ENCODE data around the gene RMC1.

Gene RMC1

DNA sequence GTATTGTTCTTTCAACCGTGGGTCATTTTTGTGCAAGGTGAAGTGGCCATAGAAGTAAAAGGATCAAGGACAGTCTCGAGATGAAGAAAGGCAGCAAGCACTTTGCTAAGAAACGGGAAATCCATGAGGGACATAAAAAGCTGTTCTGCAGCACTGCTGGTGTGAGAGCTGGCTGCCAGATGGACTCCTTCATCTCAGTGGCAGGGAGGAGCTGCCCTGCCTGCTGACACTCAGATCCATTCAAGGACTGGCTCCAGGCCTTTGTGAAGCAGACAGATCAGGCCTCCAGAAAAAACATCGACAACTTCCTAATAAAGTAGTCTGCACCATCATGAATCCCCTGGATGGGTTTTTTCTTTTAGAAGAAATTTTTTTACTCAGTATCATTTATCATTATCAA, 29.5 kb downstream of the RMC1 start:
- DNase-seq (ENCODE audit: low read depth, low spot score) = no peak
- Histone ChIP-seq H3K9me3 (ENCODE audit: control insufficient read depth, insufficient read depth, low read length) (no peaks in the 10 kb centered on the region), H3K4me1 (ENCODE audit: control insufficient read depth, insufficient read depth, low read length) (no peaks in the 10 kb centered on the region), H3K27ac (ENCODE audit: low read length) (no peak overlapping the region), H3K27me3 (ENCODE audit: control insufficient read depth, insufficient read depth, low read length) (no peaks in the 10 kb centered on the region), H3K4me3 (ENCODE audit: low read length) (no peak overlapping the region), H3K36me3 (ENCODE audit: control insufficient read depth, insufficient read depth, low read length) (peaks cover 45% of the 10 kb centered on the region; the same call in 1 of the 2 replicates)
- no CpG with 5 or more reads among the region's 4 CpGs for WGBS (ENCODE audit: insufficient coverage, insufficient read length)

DNA sequence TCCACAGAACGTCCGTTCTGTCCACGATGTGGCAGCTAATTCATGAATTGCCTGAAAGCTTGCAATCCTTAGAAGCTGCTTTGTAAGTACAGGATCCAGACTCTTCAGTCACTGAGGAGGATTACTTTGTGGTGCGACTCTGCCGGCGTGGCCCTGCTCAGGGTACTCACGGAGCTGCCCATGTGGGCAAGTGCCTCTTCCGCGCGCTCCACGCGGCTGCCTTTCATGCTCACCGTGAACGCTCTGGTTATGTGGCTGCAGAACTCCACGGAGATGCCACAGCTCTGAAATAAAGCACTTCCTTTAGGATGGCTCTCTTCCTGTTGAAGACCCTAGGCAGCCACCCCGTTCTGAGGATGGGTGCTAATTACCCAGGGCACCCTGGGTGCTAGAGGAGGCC, 31.0 kb downstream of the RMC1 start:
- H3K27ac ChIP-seq (ENCODE audit: low read length) = no peak overlapping the region
- H3K9me3 ChIP-seq (ENCODE audit: control insufficient read depth, insufficient read depth, low read length) = no peaks in the 10 kb centered on the region
- no peak overlapping the region for H3K4me3 ChIP-seq (ENCODE audit: low read length)
- H3K27me3 ChIP-seq (ENCODE audit: control insufficient read depth, insufficient read depth, low read length) = no peaks in the 10 kb centered on the region
- WGBS (ENCODE audit: insufficient coverage, insufficient read length) = no CpG with 5 or more reads among the region's 16 CpGs
- DNase-seq (ENCODE audit: low read depth, low spot score) = no peak
- no peaks in the 10 kb centered on the region for H3K4me1 ChIP-seq (ENCODE audit: control insufficient read depth, insufficient read depth, low read length)
- peaks cover 51% of the 10 kb centered on the region; the same call in 1 of the 2 replicates for H3K36me3 ChIP-seq (ENCODE audit: control insufficient read depth, insufficient read depth, low read length)

- H3K27me3 ChIP-seq (ENCODE audit: control insufficient read depth, insufficient read depth, low read length) = no peaks in the 10 kb centered on the region
- DNase-seq (ENCODE audit: low read depth, low spot score) = no peak
- H3K27ac ChIP-seq (ENCODE audit: low read length) = no peak overlapping the region
- H3K9me3 ChIP-seq (ENCODE audit: control insufficient read depth, insufficient read depth, low read length) = no peaks in the 10 kb centered on the region
- no CpG with 5 or more reads among the region's 5 CpGs for WGBS (ENCODE audit: insufficient coverage, insufficient read length)
- no peaks in the 10 kb centered on the region for H3K4me1 ChIP-seq (ENCODE audit: control insufficient read depth, insufficient read depth, low read length)
- H3K36me3 ChIP-seq (ENCODE audit: control insufficient read depth, insufficient read depth, low read length) = peaks cover 50% of the 10 kb centered on the region
- no peak overlapping the region for H3K4me3 ChIP-seq (ENCODE audit: low read length)
Measured at GRCh38 chr18:23536204-23536603, 32.9 kb downstream of the RMC1 start.

- no peak overlapping the region for H3K27ac ChIP-seq (ENCODE audit: low read length)
- peaks cover 54% of the 10 kb centered on the region for H3K36me3 ChIP-seq (ENCODE audit: control insufficient read depth, insufficient read depth, low read length)
- no peak for DNase-seq (ENCODE audit: low read depth, low spot score)
- H3K27me3 ChIP-seq (ENCODE audit: control insufficient read depth, insufficient read depth, low read length) = no peaks in the 10 kb centered on the region
- H3K9me3 ChIP-seq (ENCODE audit: control insufficient read depth, insufficient read depth, low read length) = no peaks in the 10 kb centered on the region
- no CpG with 5 or more reads among the region's 7 CpGs for WGBS (ENCODE audit: insufficient coverage, insufficient read length)
- no peak overlapping the region for H3K4me3 ChIP-seq (ENCODE audit: low read length)
- H3K4me1 ChIP-seq (ENCODE audit: control insufficient read depth, insufficient read depth, low read length) = no peaks in the 10 kb centered on the region
Measured at GRCh38 chr18:23537274-23537673, 34.0 kb downstream of the RMC1 start.

DNA sequence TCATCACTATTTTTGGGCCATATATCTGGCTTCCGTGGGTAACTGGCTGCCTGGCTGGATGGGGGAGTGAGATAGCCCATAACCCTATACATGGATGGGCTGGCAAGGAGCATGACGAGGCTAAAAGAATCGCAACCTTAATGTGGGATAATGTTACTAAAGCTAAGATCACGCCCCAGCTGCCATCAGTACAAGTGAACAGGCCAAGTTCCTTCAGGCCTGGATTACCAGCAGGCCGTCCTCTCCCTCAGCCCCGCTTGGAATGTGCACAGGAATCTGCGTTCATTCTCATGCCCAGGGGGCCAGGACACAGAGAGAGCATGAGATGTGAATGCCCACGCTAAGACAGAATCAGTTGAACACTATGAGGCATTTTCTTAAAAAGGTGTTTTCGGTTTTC, 34.7 kb downstream of the RMC1 start:
- Histone ChIP-seq H3K27me3 (ENCODE audit: control insufficient read depth, insufficient read depth, low read length) (no peaks in the 10 kb centered on the region), H3K36me3 (ENCODE audit: control insufficient read depth, insufficient read depth, low read length) (peaks cover 52% of the 10 kb centered on the region), H3K27ac (ENCODE audit: low read length) (no peak overlapping the region), H3K4me3 (ENCODE audit: low read length) (no peak overlapping the region), H3K4me1 (ENCODE audit: control insufficient read depth, insufficient read depth, low read length) (no peaks in the 10 kb centered on the region), H3K9me3 (ENCODE audit: control insufficient read depth, insufficient read depth, low read length) (no peaks in the 10 kb centered on the region)
- no peak for DNase-seq (ENCODE audit: low read depth, low spot score)
- WGBS (ENCODE audit: insufficient coverage, insufficient read length) = no CpG with 5 or more reads among the region's 9 CpGs

GRCh38 chr18:23538870-23539269, 35.6 kb downstream of the RMC1 start:
- Histone ChIP-seq H3K9me3 (ENCODE audit: control insufficient read depth, insufficient read depth, low read length) (no peaks in the 10 kb centered on the region), H3K36me3 (ENCODE audit: control insufficient read depth, insufficient read depth, low read length) (peaks cover 55% of the 10 kb centered on the region), H3K27me3 (ENCODE audit: control insufficient read depth, insufficient read depth, low read length) (no peaks in the 10 kb centered on the region), H3K4me1 (ENCODE audit: control insufficient read depth, insufficient read depth, low read length) (no peaks in the 10 kb centered on the region), H3K27ac (ENCODE audit: low read length) (no peak overlapping the region), H3K4me3 (ENCODE audit: low read length) (no peak overlapping the region)
- DNase-seq (ENCODE audit: low read depth, low spot score) = no peak
- no CpG with 5 or more reads among the region's 6 CpGs for WGBS (ENCODE audit: insufficient coverage, insufficient read length)

DNA sequence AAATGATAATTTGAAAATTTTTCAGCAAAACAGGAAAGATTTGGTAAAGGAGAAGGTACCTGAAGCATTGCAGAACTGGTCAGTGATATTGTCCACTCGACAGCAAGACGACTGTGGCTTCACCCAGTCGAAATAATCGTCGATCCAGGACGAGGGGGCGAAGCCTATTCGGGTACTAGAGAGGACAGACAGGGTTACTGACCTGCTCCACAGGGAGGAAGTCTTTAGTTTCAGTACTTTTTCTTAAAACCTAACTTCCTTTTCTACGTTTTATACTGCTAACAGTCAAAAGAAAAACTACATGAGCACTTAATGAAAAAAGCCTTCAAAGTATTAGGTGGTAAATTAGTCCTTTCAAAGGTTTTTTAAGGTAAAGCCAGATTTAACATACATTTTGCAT, 36.0 kb downstream of the RMC1 start:
- no peak overlapping the region for H3K4me3 ChIP-seq (ENCODE audit: low read length)
- WGBS (ENCODE audit: insufficient coverage, insufficient read length) = no CpG with 5 or more reads among the region's 9 CpGs
- DNase-seq (ENCODE audit: low read depth, low spot score) = no peak
- no peak overlapping the region for H3K27ac ChIP-seq (ENCODE audit: low read length)
- no peaks in the 10 kb centered on the region for H3K9me3 ChIP-seq (ENCODE audit: control insufficient read depth, insufficient read depth, low read length)
- H3K36me3 ChIP-seq (ENCODE audit: control insufficient read depth, insufficient read depth, low read length) = peaks cover 55% of the 10 kb centered on the region
- no peaks in the 10 kb centered on the region for H3K4me1 ChIP-seq (ENCODE audit: control insufficient read depth, insufficient read depth, low read length)
- no peaks in the 10 kb centered on the region for H3K27me3 ChIP-seq (ENCODE audit: control insufficient read depth, insufficient read depth, low read length)

DNA sequence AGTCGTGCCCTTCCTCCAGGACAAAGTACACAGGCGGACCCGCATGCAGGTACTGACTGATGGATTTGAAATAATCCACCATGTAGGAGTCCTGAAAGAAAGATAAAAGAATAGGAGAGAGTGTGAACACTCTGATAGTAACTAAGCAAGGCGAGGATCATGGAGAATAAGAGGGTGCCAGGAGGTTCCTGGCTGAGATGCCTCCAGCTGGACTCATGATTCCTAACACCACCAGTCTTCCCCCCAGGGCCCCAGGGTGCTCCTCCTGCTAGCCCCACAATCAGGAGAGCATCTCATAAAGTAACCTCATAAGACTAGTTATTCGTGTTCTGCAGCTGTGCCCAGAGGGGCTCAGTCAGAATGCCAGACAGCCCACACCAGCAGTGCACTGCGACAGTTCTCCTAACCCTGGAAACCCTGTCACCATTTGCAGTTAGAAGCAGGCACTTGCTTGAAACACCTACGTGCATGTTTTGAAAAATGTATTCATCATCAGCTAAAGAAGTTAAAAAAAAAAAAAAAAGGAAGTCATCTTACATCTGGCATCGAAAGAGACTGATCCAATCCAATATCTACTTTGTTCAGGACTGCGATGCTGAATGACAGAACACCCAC, 36.7 kb downstream of the RMC1 start:
- no peak overlapping the region for H3K27ac ChIP-seq (ENCODE audit: low read length)
- no CpG with 5 or more reads among the region's 9 CpGs for WGBS (ENCODE audit: insufficient coverage, insufficient read length)
- no peak overlapping the region for H3K4me3 ChIP-seq (ENCODE audit: low read length)
- H3K36me3 ChIP-seq (ENCODE audit: control insufficient read depth, insufficient read depth, low read length) = peaks cover 51% of the 10 kb centered on the region
- no peaks in the 10 kb centered on the region for H3K9me3 ChIP-seq (ENCODE audit: control insufficient read depth, insufficient read depth, low read length)
- DNase-seq (ENCODE audit: low read depth, low spot score) = no peak
- no peaks in the 10 kb centered on the region for H3K27me3 ChIP-seq (ENCODE audit: control insufficient read depth, insufficient read depth, low read length)
- no peaks in the 10 kb centered on the region for H3K4me1 ChIP-seq (ENCODE audit: control insufficient read depth, insufficient read depth, low read length)

GRCh38 chr18:23540867-23541266, 37.6 kb downstream of the RMC1 start:
- Histone ChIP-seq H3K36me3 (ENCODE audit: control insufficient read depth, insufficient read depth, low read length) (peaks cover 43% of the 10 kb centered on the region), H3K4me3 (ENCODE audit: low read length) (no peak overlapping the region)
- WGBS (ENCODE audit: insufficient coverage, insufficient read length) = no CpG with 5 or more reads among the region's 5 CpGs

DNA sequence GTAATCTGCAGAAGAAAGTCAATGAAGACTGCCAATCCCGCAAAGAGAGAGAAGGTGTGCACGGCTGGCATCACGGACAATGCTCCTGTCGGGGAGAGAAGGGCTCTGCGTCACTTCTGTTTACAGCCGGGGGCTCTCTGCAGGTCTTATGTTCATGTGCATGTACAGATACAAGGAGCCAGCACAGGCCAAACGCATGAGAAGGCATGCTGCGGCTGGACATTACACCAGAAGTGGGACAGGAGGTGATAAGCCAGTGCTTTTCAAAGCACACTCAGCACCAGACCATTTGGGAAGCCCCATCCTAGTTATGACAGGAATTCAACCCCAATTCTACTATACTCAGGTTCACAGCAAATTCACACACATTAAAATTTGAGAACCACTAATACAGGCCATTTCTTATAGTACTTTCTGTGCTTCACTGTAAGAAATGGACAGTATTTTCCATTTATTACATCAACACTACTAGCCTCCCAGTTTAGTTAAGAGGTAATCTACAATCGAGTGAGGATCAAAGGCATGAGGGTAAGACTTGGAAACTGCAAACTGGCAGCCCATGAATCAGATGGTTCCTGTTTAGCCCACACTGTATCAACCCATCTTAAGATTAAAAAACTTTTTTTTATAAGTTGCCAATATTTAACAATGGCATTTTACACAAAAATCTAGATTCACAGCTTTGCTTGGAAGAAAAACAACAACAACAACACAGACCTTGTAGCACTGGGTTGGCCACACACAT, 38.2 kb downstream of the RMC1 start:
- no CpG with 5 or more reads among the region's 9 CpGs for WGBS (ENCODE audit: insufficient coverage, insufficient read length)
- Histone ChIP-seq H3K9me3 (ENCODE audit: control insufficient read depth, insufficient read depth, low read length) (no peaks in the 10 kb centered on the region), H3K4me1 (ENCODE audit: control insufficient read depth, insufficient read depth, low read length) (no peaks in the 10 kb centered on the region), H3K27me3 (ENCODE audit: control insufficient read depth, insufficient read depth, low read length) (no peaks in the 10 kb centered on the region), H3K4me3 (ENCODE audit: low read length) (no peak overlapping the region), H3K36me3 (ENCODE audit: control insufficient read depth, insufficient read depth, low read length) (peaks cover 40% of the 10 kb centered on the region), H3K27ac (ENCODE audit: low read length) (no peak overlapping the region)
- DNase-seq (ENCODE audit: low read depth, low spot score) = no peak

More at GRCh38 chr18:23540867-23541266, 37.6 kb downstream of the RMC1 start:
- no peaks in the 10 kb centered on the region for H3K4me1 ChIP-seq (ENCODE audit: control insufficient read depth, insufficient read depth, low read length)
- no peaks in the 10 kb centered on the region for H3K9me3 ChIP-seq (ENCODE audit: control insufficient read depth, insufficient read depth, low read length)
- DNase-seq (ENCODE audit: low read depth, low spot score) = no peak
- no peak overlapping the region for H3K27ac ChIP-seq (ENCODE audit: low read length)
- no peaks in the 10 kb centered on the region for H3K27me3 ChIP-seq (ENCODE audit: control insufficient read depth, insufficient read depth, low read length)

GRCh38 chr18:23542461-23542860, 39.1 kb downstream of the RMC1 start:
- Histone ChIP-seq H3K27ac (ENCODE audit: low read length) (no peak overlapping the region), H3K4me3 (ENCODE audit: low read length) (no peak overlapping the region), H3K27me3 (ENCODE audit: control insufficient read depth, insufficient read depth, low read length) (no peaks in the 10 kb centered on the region), H3K4me1 (ENCODE audit: control insufficient read depth, insufficient read depth, low read length) (no peaks in the 10 kb centered on the region), H3K36me3 (ENCODE audit: control insufficient read depth, insufficient read depth, low read length) (peaks cover 34% of the 10 kb centered on the region), H3K9me3 (ENCODE audit: control insufficient read depth, insufficient read depth, low read length) (no peaks in the 10 kb centered on the region)
- no CpG with 5 or more reads among the region's 2 CpGs for WGBS (ENCODE audit: insufficient coverage, insufficient read length)
- DNase-seq (ENCODE audit: low read depth, low spot score) = no peak

Data from iPS DF 6.9 (cell line).